ENCODE results near the gene HS6ST2.

Gene HS6ST2

GRCh38 chrX:132737743-132738142, 220.7 kb downstream of the HS6ST2 start:
- DNase-seq = peak; percentile 52

GRCh38 chrX:132732236-132732635, 226.2 kb downstream of the HS6ST2 start:
- no peak for DNase-seq

- no peak for DNase-seq
Observed at GRCh38 chrX:132730726-132731125, 227.7 kb downstream of the HS6ST2 start.

GRCh38 chrX:132730266-132730665, 228.2 kb downstream of the HS6ST2 start:
- DNase-seq = no peak

GRCh38 chrX:132728296-132728695, 230.1 kb downstream of the HS6ST2 start:
- no peak for DNase-seq

GRCh38 chrX:132718431-132718958, 239.9 kb downstream of the HS6ST2 start:
- peak; percentile 58 for DNase-seq

- DNase-seq = peak; percentile 2
Observed at GRCh38 chrX:132716006-132716405, 242.4 kb downstream of the HS6ST2 start.

- no peak for DNase-seq
Observed at GRCh38 chrX:132714913-132715312, 243.5 kb downstream of the HS6ST2 start.

GRCh38 chrX:132712350-132712749, 246.1 kb downstream of the HS6ST2 start:
- DNase-seq = no peak

GRCh38 chrX:132710656-132711155, 247.7 kb downstream of the HS6ST2 start:
- DNase-seq = no peak

- DNase-seq = no peak
Observed at GRCh38 chrX:132708529-132708928, 249.9 kb downstream of the HS6ST2 start.

GRCh38 chrX:132704769-132705168, 253.7 kb downstream of the HS6ST2 start:
- DNase-seq = no peak

- DNase-seq = no peak
Observed at GRCh38 chrX:132694382-132694781, 264.0 kb downstream of the HS6ST2 start.

GRCh38 chrX:132692526-132692925, 265.9 kb downstream of the HS6ST2 start:
- DNase-seq = no peak

GRCh38 chrX:132692066-132692465, 266.4 kb downstream of the HS6ST2 start:
- no peak for DNase-seq

- DNase-seq = no peak
Observed at GRCh38 chrX:132689612-132690563, 268.5 kb downstream of the HS6ST2 start.

GRCh38 chrX:132685276-132685675, 273.2 kb downstream of the HS6ST2 start:
- DNase-seq = no peak

GRCh38 chrX:132677233-132677716, 281.2 kb downstream of the HS6ST2 start:
- no peak for DNase-seq

GRCh38 chrX:132676561-132677186, 281.8 kb downstream of the HS6ST2 start:
- peak; percentile 23 for DNase-seq

- no peak for DNase-seq
Observed at GRCh38 chrX:132676102-132676501, 282.3 kb downstream of the HS6ST2 start.

- no peak for DNase-seq
Observed at GRCh38 chrX:132673331-132673730, 285.1 kb downstream of the HS6ST2 start.

GRCh38 chrX:132671229-132671641, 287.2 kb downstream of the HS6ST2 start:
- no peak for DNase-seq

GRCh38 chrX:132669142-132669541, 289.3 kb downstream of the HS6ST2 start:
- no peak for DNase-seq

- no peak for DNase-seq
Observed at GRCh38 chrX:132668178-132668577, 290.3 kb downstream of the HS6ST2 start.
